Esophagus (tissue), 2 donors: ENCODE results near the gene CFAP54. TPM values are rescaled to one million over a fixed set of nuclear protein-coding genes. Genes with fewer than 3 reads are reported as not detected.

ENCODE experiments used
- H3K27ac ChIP-seq, 2 donors: one replicate each; pipeline ENCODE4 v1.5.1; 2013; ENCODE audit warnings: low read depth in 2 of 2, mild to moderate bottlenecking in 2 of 2, inconsistent platforms in 1 of 2, low read length in 1 of 2, moderate library complexity in 1 of 2
- H3K27me3 ChIP-seq, 2 donors: one replicate each; pipeline ENCODE4 v1.6.1; 2013; ENCODE audit warnings: low read length in 2 of 2, control low read depth in 1 of 2, mild to moderate bottlenecking in 1 of 2; ENCODE audit not compliant: insufficient read depth in 2 of 2, control insufficient read depth in 1 of 2
- H3K36me3 ChIP-seq, 2 donors: one replicate each; pipeline ENCODE4 v1.6.1; 2013; ENCODE audit warnings: low read length in 1 of 2; ENCODE audit not compliant: control insufficient read depth in 2 of 2, insufficient read depth in 2 of 2
- H3K4me1 ChIP-seq, 2 donors: one replicate each; pipeline ENCODE4 v1.6.1; 2013; ENCODE audit warnings: low read length in 1 of 2; ENCODE audit not compliant: control insufficient read depth in 2 of 2, insufficient read depth in 2 of 2
- H3K4me3 ChIP-seq, 2 donors: one replicate each; pipeline ENCODE4 v1.5.1; 2013; ENCODE audit warnings: low read length in 2 of 2, mild to moderate bottlenecking in 2 of 2, low read depth in 1 of 2, moderate library complexity in 1 of 2
- H3K9me3 ChIP-seq, 2 donors: one replicate each; pipeline ENCODE4 v1.6.1; 2013; ENCODE audit warnings: mild to moderate bottlenecking in 2 of 2, low read depth in 1 of 2, low read length in 1 of 2, moderate library complexity in 1 of 2; ENCODE audit not compliant: control insufficient read depth in 2 of 2, insufficient read depth in 1 of 2
- WGBS, 2 donors: extraction: QIAGEN DNeasy Blood & Tissue Kit; methylation state at CpG; one replicate each; pipeline ENCODE4 v1.1.7; 2013; 5-methylcytosine and 5-hydroxymethylcytosine counted together
- polyA plus RNA-seq, 2 donors: library from polyadenylated mRNA; stranded (reverse); fragments of 200-250 nt; gene quantifications; one replicate each; pipeline ENCODE4 v1.2.3, GENCODE V29; 2013
- donor health status: healthy with polysubstance abuse.
- donor health status: Bipolar disorder and iron deficiency.

Gene CFAP54
- polyA plus RNA-seq, 2 donors: 0.06 to 0.08 TPM

GRCh38 chr12:96880220-96880619 lies 390.8 kb downstream of the CFAP54 start:
- no peaks in the 10 kb centered on the region for H3K9me3 ChIP-seq
- WGBS, 2 donors: 74 to 78% methylated on average over 3 of the region's 3 CpGs
- no peaks in the 10 kb centered on the region for H3K36me3 ChIP-seq
- no peak overlapping the region for H3K4me3 ChIP-seq
- no peaks in the 10 kb centered on the region for H3K4me1 ChIP-seq
- H3K27ac ChIP-seq: no peak overlapping the region
- no peaks in the 10 kb centered on the region for H3K27me3 ChIP-seq

- Histone ChIP-seq H3K9me3 (no peaks in the 10 kb centered on the region), H3K4me3 (no peak overlapping the region), H3K27me3 (no peaks in the 10 kb centered on the region), H3K4me1 (no peaks in the 10 kb centered on the region), H3K36me3 (no peaks in the 10 kb centered on the region), H3K27ac (no peak overlapping the region)
Measured at GRCh38 chr12:96881608-96882007, 392.2 kb downstream of the CFAP54 start.

GRCh38 chr12:96882862-96883261 lies 393.5 kb downstream of the CFAP54 start:
- H3K36me3 ChIP-seq: no peaks in the 10 kb centered on the region
- no peaks in the 10 kb centered on the region for H3K9me3 ChIP-seq
- no peak overlapping the region for H3K27ac ChIP-seq
- no peak overlapping the region for H3K4me3 ChIP-seq
- no peaks in the 10 kb centered on the region for H3K27me3 ChIP-seq
- WGBS, 2 donors: 41 to 44% methylated on average over 2 of the region's 2 CpGs
- H3K4me1 ChIP-seq: no peaks in the 10 kb centered on the region

GRCh38 chr12:96883571-96883970 lies 394.2 kb downstream of the CFAP54 start:
- H3K4me3 ChIP-seq: no peak overlapping the region
- WGBS, 2 donors: 92 to 95% methylated on average over 4 of the region's 4 CpGs
- H3K36me3 ChIP-seq: no peaks in the 10 kb centered on the region
- H3K9me3 ChIP-seq: no peaks in the 10 kb centered on the region
- no peak overlapping the region for H3K27ac ChIP-seq
- H3K27me3 ChIP-seq: no peaks in the 10 kb centered on the region
- no peaks in the 10 kb centered on the region for H3K4me1 ChIP-seq

- H3K36me3 ChIP-seq: no peaks in the 10 kb centered on the region
- no peaks in the 10 kb centered on the region for H3K9me3 ChIP-seq
- H3K27me3 ChIP-seq: no peaks in the 10 kb centered on the region
- no peaks in the 10 kb centered on the region for H3K4me1 ChIP-seq
- no peak overlapping the region for H3K4me3 ChIP-seq
- no peak overlapping the region for H3K27ac ChIP-seq
- WGBS, 2 donors: 67 to 74% methylated on average over 4 of the region's 4 CpGs
Measured at GRCh38 chr12:96886998-96887677, 397.8 kb downstream of the CFAP54 start.

GRCh38 chr12:96889273-96889933 lies 400.0 kb downstream of the CFAP54 start:
- H3K27me3 ChIP-seq: no peaks in the 10 kb centered on the region
- H3K4me1 ChIP-seq: no peaks in the 10 kb centered on the region
- no peaks in the 10 kb centered on the region for H3K9me3 ChIP-seq
- H3K27ac ChIP-seq: no peak overlapping the region
- H3K4me3 ChIP-seq: no peak overlapping the region
- no peaks in the 10 kb centered on the region for H3K36me3 ChIP-seq
- 29% methylated on average over 5 of the region's 5 CpGs for WGBS, 2 donors

GRCh38 chr12:96890331-96890730 lies 401.0 kb downstream of the CFAP54 start:
- no peaks in the 10 kb centered on the region for H3K9me3 ChIP-seq
- H3K27me3 ChIP-seq: no peaks in the 10 kb centered on the region
- no peaks in the 10 kb centered on the region for H3K4me1 ChIP-seq
- H3K4me3 ChIP-seq: no peak overlapping the region
- H3K27ac ChIP-seq: no peak overlapping the region
- H3K36me3 ChIP-seq: no peaks in the 10 kb centered on the region
- 88 to 89% methylated on average over 2 of the region's 2 CpGs for WGBS, 2 donors

- Histone ChIP-seq H3K4me3 (no peak overlapping the region), H3K27me3 (no peaks in the 10 kb centered on the region), H3K27ac (no peak overlapping the region), H3K36me3 (no peaks in the 10 kb centered on the region), H3K9me3 (no peaks in the 10 kb centered on the region), H3K4me1 (no peaks in the 10 kb centered on the region)
- WGBS, 2 donors: 53 to 65% methylated on average over 3 of the region's 3 CpGs
Measured at GRCh38 chr12:96892104-96892503, 402.7 kb downstream of the CFAP54 start.

GRCh38 chr12:96897421-96897820 lies 408.0 kb downstream of the CFAP54 start:
- H3K4me3 ChIP-seq: no peak overlapping the region
- no peaks in the 10 kb centered on the region for H3K36me3 ChIP-seq
- no peaks in the 10 kb centered on the region for H3K27me3 ChIP-seq
- no peak overlapping the region for H3K27ac ChIP-seq
- H3K4me1 ChIP-seq: no peaks in the 10 kb centered on the region
- no peaks in the 10 kb centered on the region for H3K9me3 ChIP-seq
- WGBS, 2 donors: 63 to 68% methylated on average over 3 of the region's 3 CpGs

GRCh38 chr12:96901175-96901574 lies 411.8 kb downstream of the CFAP54 start:
- H3K4me1 ChIP-seq: no peaks in the 10 kb centered on the region
- no peaks in the 10 kb centered on the region for H3K36me3 ChIP-seq
- no peaks in the 10 kb centered on the region for H3K9me3 ChIP-seq
- no peak overlapping the region for H3K27ac ChIP-seq
- H3K4me3 ChIP-seq: no peak overlapping the region
- no peaks in the 10 kb centered on the region for H3K27me3 ChIP-seq
